ENCODE results near the gene XRCC5.

DNA sequence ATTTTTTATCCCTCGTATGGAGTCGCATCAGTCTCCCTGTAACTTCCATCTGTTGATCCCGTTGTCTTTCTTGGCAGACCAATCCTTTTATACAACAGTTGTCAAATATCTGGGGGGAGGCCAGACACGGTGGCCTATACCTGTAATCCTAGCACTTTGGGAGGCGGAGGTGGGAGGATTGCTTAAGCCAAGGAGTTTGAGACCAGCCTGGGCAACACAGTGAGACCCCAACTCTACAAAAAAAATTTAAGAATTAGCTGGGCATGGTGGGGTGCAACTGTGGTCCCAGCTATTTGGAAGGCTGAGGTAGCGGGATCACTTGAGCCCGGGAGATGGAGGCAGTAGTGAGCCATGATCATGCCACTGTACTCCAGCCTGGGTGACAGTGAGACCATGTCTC lies 2.0 kb downstream of the XRCC5 start:
- TF ChIP-seq, protein P1, sequence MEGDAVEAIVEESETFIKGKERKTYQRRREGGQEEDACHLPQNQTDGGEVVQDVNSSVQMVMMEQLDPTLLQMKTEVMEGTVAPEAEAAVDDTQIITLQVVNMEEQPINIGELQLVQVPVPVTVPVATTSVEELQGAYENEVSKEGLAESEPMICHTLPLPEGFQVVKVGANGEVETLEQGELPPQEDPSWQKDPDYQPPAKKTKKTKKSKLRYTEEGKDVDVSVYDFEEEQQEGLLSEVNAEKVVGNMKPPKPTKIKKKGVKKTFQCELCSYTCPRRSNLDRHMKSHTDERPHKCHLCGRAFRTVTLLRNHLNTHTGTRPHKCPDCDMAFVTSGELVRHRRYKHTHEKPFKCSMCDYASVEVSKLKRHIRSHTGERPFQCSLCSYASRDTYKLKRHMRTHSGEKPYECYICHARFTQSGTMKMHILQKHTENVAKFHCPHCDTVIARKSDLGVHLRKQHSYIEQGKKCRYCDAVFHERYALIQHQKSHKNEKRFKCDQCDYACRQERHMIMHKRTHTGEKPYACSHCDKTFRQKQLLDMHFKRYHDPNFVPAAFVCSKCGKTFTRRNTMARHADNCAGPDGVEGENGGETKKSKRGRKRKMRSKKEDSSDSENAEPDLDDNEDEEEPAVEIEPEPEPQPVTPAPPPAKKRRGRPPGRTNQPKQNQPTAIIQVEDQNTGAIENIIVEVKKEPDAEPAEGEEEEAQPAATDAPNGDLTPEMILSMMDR (optimal IDR thresholded peaks at IDR 0.05 in 1 of 3, IDR thresholded peaks at IDR 0.05 in 1 of 3, conservative IDR thresholded peaks at IDR 0.05 in 1 of 3; ENCODE audit: extremely low read depth in 1 of 3, insufficient read depth in 2 of 3, low read length in 3 of 3) = no peak
- no peak for TF ChIP-seq EZH2 (IDR thresholded peaks at IDR 0.05; ENCODE audit: low read length)
